GM19238 (cell line): ENCODE data around the gene ATP2C1.
"Not testable (repeated sequence)": the region's sequence is repeated elsewhere in the genome, so short reads cannot be mapped to it uniquely, and the experiment has no call there.

Experiments
- DNase-seq: peaks from one replicate; pipeline ENCODE4 v3.0.0; 2011; ENCODE audit warnings: low spot score; ENCODE audit not compliant: insufficient read length

The ATP2C1 gene

GRCh38 chr3:131036986-131037385 is 143.1 kb downstream of the ATP2C1 start:
- no peak for DNase-seq

DNA sequence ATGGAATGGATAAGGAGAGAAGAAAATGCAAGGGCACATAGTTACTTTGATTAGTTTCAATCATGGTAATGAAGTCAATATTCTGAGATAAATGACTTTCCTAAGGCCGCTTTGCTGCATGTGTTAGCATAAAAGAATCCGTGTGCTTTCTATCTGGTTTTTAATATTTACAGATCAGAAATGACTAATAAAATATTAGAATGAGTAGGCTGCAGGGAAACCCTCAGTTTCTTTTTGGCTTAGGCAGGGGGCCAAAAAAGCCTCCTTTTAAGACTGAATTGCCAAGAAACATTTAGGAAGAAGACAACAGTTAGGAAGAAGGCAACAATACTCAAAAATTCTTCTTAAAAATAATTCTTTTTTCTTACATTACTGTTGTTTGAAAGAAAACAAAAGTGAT is 144.4 kb downstream of the ATP2C1 start:
- no peak for DNase-seq

GRCh38 chr3:131042271-131042985 is 148.5 kb downstream of the ATP2C1 start:
- not testable (repeated sequence) for DNase-seq

GRCh38 chr3:131047582-131047981 is 153.7 kb downstream of the ATP2C1 start:
- DNase-seq = no peak

GRCh38 chr3:131048030-131048429 is 154.1 kb downstream of the ATP2C1 start:
- DNase-seq = no peak

DNA sequence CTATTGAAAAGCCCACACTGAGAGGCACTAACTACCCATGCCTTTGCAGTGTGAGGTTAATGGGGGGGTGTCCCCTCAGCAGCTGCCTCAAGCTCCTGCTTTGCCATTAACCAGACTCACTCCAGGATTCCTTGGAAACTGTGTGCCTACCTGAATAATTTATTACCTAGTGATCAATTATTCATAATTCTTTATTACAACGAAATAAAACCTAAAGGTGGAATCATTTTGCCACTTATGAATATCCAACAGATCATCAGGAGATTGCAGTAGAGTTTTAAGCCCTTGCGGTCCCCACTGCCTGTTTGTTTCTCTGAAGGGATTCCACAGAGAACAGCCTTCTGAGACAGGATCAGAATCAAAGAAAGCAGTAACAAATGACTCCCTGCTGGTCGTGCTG is 156.1 kb downstream of the ATP2C1 start:
- no peak for DNase-seq

- no peak for DNase-seq
Observed at GRCh38 chr3:131053043-131053859, 159.4 kb downstream of the ATP2C1 start.
